Gastroesophageal sphincter (tissue), 4 donors: ENCODE measurements around the gene CES1. TPM values are rescaled to one million over a fixed set of nuclear protein-coding genes. Genes with fewer than 3 reads are reported as not detected.
A peak's percentile ranks its signal among the peaks of the same experiment; 100 is the strongest.
"Not testable (repeated sequence)": the region's sequence is repeated elsewhere in the genome, so short reads cannot be mapped to it uniquely, and the experiment has no call there.

Experiments
- ATAC-seq: fragments of 150-250 bp; one replicate; pipeline ENCODE4 v1.9.1; 2016; ENCODE audit warnings: mild to moderate bottlenecking, moderate library complexity
- H3K27ac ChIP-seq, 4 donors: fragments of 200-600 bp; sonication (generic) in 3 of 4; 1 replicate in 3 of 4; 2 replicates in 1 of 4; pipeline ENCODE4 v1.5.1; 2016 to 2019
- H3K27me3 ChIP-seq: fragments of 200-600 bp; sonication (generic); one replicate; pipeline ENCODE4 v1.5.1; 2019
- H3K36me3 ChIP-seq, 2 donors: fragments of 200-600 bp; sonication (generic); one replicate each; pipeline ENCODE4 v1.5.1; 2019; ENCODE audit warnings: control low read depth in 1 of 2
- H3K4me1 ChIP-seq, 3 donors: fragments of 200-600 bp; sonication (generic); 1 replicate in 2 of 3; 2 replicates in 1 of 3; pipeline ENCODE4 v1.5.1; 2016 to 2019; ENCODE audit warnings: control low read depth in 2 of 3
- H3K4me3 ChIP-seq, 2 donors: fragments of 200-600 bp; sonication (generic); one replicate each; pipeline ENCODE4 v1.5.1; 2019; ENCODE audit warnings: mild to moderate bottlenecking in 1 of 2, moderate library complexity in 1 of 2
- H3K9me3 ChIP-seq, 3 donors: fragments of 200-600 bp; sonication (generic); one replicate each; pipeline ENCODE4 v1.5.1; 2017 to 2019; ENCODE audit warnings: control low read depth in 2 of 3
- CTCF ChIP-seq, 4 experiments: fragments of 200-600 bp in 2 of 4; fragments of 450-650 bp in 2 of 4; sonication (generic) in 1 of 4; IDR thresholded peaks; one replicate each; pipeline ENCODE4 v1.5.1; 2017 to 2019; ENCODE audit warnings: antibody characterized with exemption in 4 of 4, mild to moderate bottlenecking in 2 of 4, moderate library complexity in 2 of 4
- EP300 ChIP-seq: sonication (generic); formaldehyde crosslinking; IDR thresholded peaks from one replicate; pipeline ENCODE4 v1.6.1; 2017; ENCODE audit warnings: antibody characterized with exemption, mild to moderate bottlenecking
- POLR2A ChIP-seq, 2 donors: fragments of 450-650 bp; IDR thresholded peaks; one replicate each; pipeline ENCODE4 v1.6.1; 2017; ENCODE audit warnings: antibody characterized with exemption in 2 of 2, mild to moderate bottlenecking in 2 of 2, moderate library complexity in 1 of 2
- POLR2AphosphoS5 ChIP-seq: sonication (generic); formaldehyde crosslinking; IDR thresholded peaks from one replicate; pipeline ENCODE4 v1.6.1; 2017; ENCODE audit warnings: antibody characterized with exemption
- WGBS, 2 donors: methylation state at CpG; one replicate each; pipeline ENCODE4 v1.1.5; 2018; ENCODE audit warnings: low coverage in 1 of 2; 5-methylcytosine and 5-hydroxymethylcytosine counted together
- total RNA-seq, 4 donors: library from RNA; depleted of rRNA; stranded (reverse); fragments of >200 nt; gene quantifications; one replicate each; pipeline ENCODE4 v1.1.0, GENCODE V29; 2016

CES1 gene
- total RNA-seq, 4 donors from 2014 or later = 7.9 to 43.1 (median 20.6) TPM

DNA sequence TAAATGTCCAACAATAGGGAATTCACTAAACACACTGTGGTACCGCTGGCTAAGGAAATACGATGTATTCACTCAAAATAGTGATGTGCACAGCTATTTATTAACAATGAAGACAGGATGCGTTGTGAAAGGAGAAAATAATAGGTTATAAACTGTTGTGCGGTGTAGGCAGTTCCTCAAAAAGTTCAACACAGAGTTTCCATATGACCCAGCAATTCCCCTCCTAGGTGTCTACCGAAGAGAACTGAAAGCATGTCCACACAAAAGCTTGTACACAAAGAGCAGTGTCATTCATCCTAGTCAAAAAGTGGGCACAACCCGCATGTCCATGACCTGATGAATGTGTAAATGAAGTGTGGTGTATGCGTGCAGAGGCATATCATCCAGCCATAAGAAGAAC lies 1.2 kb upstream of the CES1 start:
- Histone ChIP-seq H3K9me3 (no peaks in the 10 kb centered on the region), H3K4me1 (peaks cover 0 to 6% (median 0%) of the 10 kb centered on the region in 3 donors), H3K4me3 (no peak overlapping the region), H3K27me3 (no peaks in the 10 kb centered on the region), H3K27ac (no peak overlapping the region), H3K36me3 (no peaks in the 10 kb centered on the region)
- WGBS, 2 donors = 82% methylated on average over 5 to 7 of the region's 7 CpGs
- TF ChIP-seq EP300 = no peak
- TF ChIP-seq POLR2AphosphoS5 = no peak
- TF ChIP-seq CTCF (IDR thresholded peaks at IDR 0.05) = no peak
- TF ChIP-seq POLR2A (IDR thresholded peaks at IDR 0.05) = no peak
- no peak for ATAC-seq

- peak overlapping the region; percentile 2 to 69 (median 51) for H3K27ac ChIP-seq
Observed at GRCh38 chr16:55832425-55832772, 497 bp downstream of the CES1 start.

GRCh38 chr16:55830658-55831294 lies 2.1 kb downstream of the CES1 start:
- H3K27ac ChIP-seq = no peak overlapping the region

More at GRCh38 chr16:55832425-55832772, 497 bp downstream of the CES1 start:
- Histone ChIP-seq H3K27me3 (no peaks in the 10 kb centered on the region), H3K4me1 (peaks cover 0 to 6% (median 0%) of the 10 kb centered on the region in 3 donors), H3K4me3 (peak overlapping the region; percentile 1 to 33), H3K9me3 (no peaks in the 10 kb centered on the region), H3K36me3 (no peaks in the 10 kb centered on the region)
- TF ChIP-seq POLR2A (IDR thresholded peaks at IDR 0.05) (no peak), CTCF (IDR thresholded peaks at IDR 0.05) (no peak), EP300 (no peak), POLR2AphosphoS5 (no peak)
- ATAC-seq = no peak
- WGBS, 2 donors = 96% methylated on average over 5 of the region's 17 CpGs; no CpG with 5 or more reads in 1 of the 2 donors

GRCh38 chr16:55829232-55829631 lies 3.7 kb downstream of the CES1 start:
- H3K27ac ChIP-seq, H3K36me3 ChIP-seq, H3K4me1 ChIP-seq, H3K4me3 ChIP-seq, ATAC-seq, H3K9me3 ChIP-seq: not testable (repeated sequence)
- H3K27me3 ChIP-seq = peaks cover 13% of the 10 kb centered on the region
- 87 to 92% methylated on average over 2 to 3 of the region's 3 CpGs for WGBS, 2 donors

More at GRCh38 chr16:55830658-55831294, 2.1 kb downstream of the CES1 start:
- Histone ChIP-seq H3K36me3 (no peaks in the 10 kb centered on the region), H3K27me3 (peaks cover 9% of the 10 kb centered on the region), H3K9me3 (no peaks in the 10 kb centered on the region), H3K4me3 (no peak overlapping the region), H3K4me1 (no peaks in the 10 kb centered on the region)
- no peak for TF ChIP-seq POLR2AphosphoS5
- TF ChIP-seq CTCF (IDR thresholded peaks at IDR 0.05) = no peak
- no peak for TF ChIP-seq EP300
- no peak for TF ChIP-seq POLR2A (IDR thresholded peaks at IDR 0.05)
- WGBS, 2 donors = 75 to 77% methylated on average over 6 of the region's 6 CpGs
- no peak for ATAC-seq

GRCh38 chr16:55828680-55829079 lies 4.2 kb downstream of the CES1 start:
- Histone ChIP-seq H3K9me3 (no peaks in the 10 kb centered on the region), H3K4me3 (no peak overlapping the region), H3K27ac (no peak overlapping the region), H3K27me3 (peaks cover 13% of the 10 kb centered on the region), H3K4me1 (no peaks in the 10 kb centered on the region), H3K36me3 (no peaks in the 10 kb centered on the region)
- no peak for TF ChIP-seq EP300
- TF ChIP-seq POLR2A (IDR thresholded peaks at IDR 0.05) = no peak
- no peak for TF ChIP-seq CTCF (IDR thresholded peaks at IDR 0.05)
- no peak for TF ChIP-seq POLR2AphosphoS5
- ATAC-seq = no peak
- 74 to 81% methylated on average over 8 to 10 of the region's 10 CpGs for WGBS, 2 donors
